BE2C (cell line): Measurements from ENCODE around the gene CAMKMT.

Experiments
- DNase-seq: peaks from one replicate; pipeline ENCODE4 v3.0.0-alpha.2; 2020
- H3K27me3 ChIP-seq: fragments of 250-450 bp; sonication (Bioruptor Pico); 2 replicates; pipeline ENCODE4 v1.5.1; 2020; ENCODE audit warnings: mild to moderate bottlenecking
- H3K36me3 ChIP-seq: fragments of 250-450 bp; sonication (Bioruptor Pico); 2 replicates; pipeline ENCODE4 v1.5.1; 2020; ENCODE audit warnings: mild to moderate bottlenecking
- H3K4me1 ChIP-seq: fragments of 250-450 bp; sonication (Bioruptor Pico); 2 replicates; pipeline ENCODE4 v1.5.1; 2020
- H3K4me3 ChIP-seq: 2 replicates; pipeline ENCODE4 v1.5.1; 2011; ENCODE audit warnings: low read depth, low read length
- H3K9me3 ChIP-seq: fragments of 250-450 bp; sonication (Bioruptor Pico); 2 replicates; pipeline ENCODE4 v1.5.1; 2020
- CTCF ChIP-seq: IDR thresholded peaks from 2 replicates; pipeline ENCODE4 v1.5.1; 2012; ENCODE audit warnings: mild to moderate bottlenecking, low read depth, low read length

Gene CAMKMT

GRCh38 chr2:44689516-44689915 is 327.8 kb downstream of the CAMKMT start:
- Histone ChIP-seq H3K36me3 (no peaks in the 10 kb centered on the region), H3K27me3 (no peaks in the 10 kb centered on the region), H3K4me1 (peaks cover 47% of the 10 kb centered on the region), H3K9me3 (no peaks in the 10 kb centered on the region), H3K4me3 (no peak overlapping the region)
- no peak for DNase-seq
- no peak for TF ChIP-seq CTCF

GRCh38 chr2:44691174-44691785 is 329.5 kb downstream of the CAMKMT start:
- peak; percentile 78 for DNase-seq
- no peak for TF ChIP-seq CTCF

GRCh38 chr2:44692821-44693220 is 331.1 kb downstream of the CAMKMT start:
- no peaks in the 10 kb centered on the region for H3K27me3 ChIP-seq
- H3K9me3 ChIP-seq = no peaks in the 10 kb centered on the region
- no peak overlapping the region for H3K4me3 ChIP-seq
- H3K4me1 ChIP-seq = peaks cover 28% of the 10 kb centered on the region
- DNase-seq = no peak
- TF ChIP-seq CTCF = no peak
- H3K36me3 ChIP-seq = no peaks in the 10 kb centered on the region

More at GRCh38 chr2:44691174-44691785, 329.5 kb downstream of the CAMKMT start:
- no peaks in the 10 kb centered on the region for H3K36me3 ChIP-seq
- no peak overlapping the region for H3K4me3 ChIP-seq
- H3K27me3 ChIP-seq = no peaks in the 10 kb centered on the region
- peaks cover 42% of the 10 kb centered on the region for H3K4me1 ChIP-seq
- H3K9me3 ChIP-seq = no peaks in the 10 kb centered on the region

GRCh38 chr2:44700824-44701223 is 339.1 kb downstream of the CAMKMT start:
- no peak overlapping the region for H3K4me3 ChIP-seq
- H3K36me3 ChIP-seq = no peaks in the 10 kb centered on the region
- no peak for TF ChIP-seq CTCF
- H3K9me3 ChIP-seq = no peaks in the 10 kb centered on the region
- H3K4me1 ChIP-seq = peaks cover 10% of the 10 kb centered on the region
- no peaks in the 10 kb centered on the region for H3K27me3 ChIP-seq
- DNase-seq = no peak

- no peak overlapping the region for H3K4me3 ChIP-seq
- H3K27me3 ChIP-seq = no peaks in the 10 kb centered on the region
- H3K4me1 ChIP-seq = peaks cover 35% of the 10 kb centered on the region
- no peaks in the 10 kb centered on the region for H3K36me3 ChIP-seq
- DNase-seq = no peak
- TF ChIP-seq CTCF = no peak
- no peaks in the 10 kb centered on the region for H3K9me3 ChIP-seq
Observed at GRCh38 chr2:44705356-44705755, 343.6 kb downstream of the CAMKMT start.

- no peaks in the 10 kb centered on the region for H3K36me3 ChIP-seq
- DNase-seq = no peak
- no peaks in the 10 kb centered on the region for H3K27me3 ChIP-seq
- peaks cover 35% of the 10 kb centered on the region for H3K4me1 ChIP-seq
- no peaks in the 10 kb centered on the region for H3K9me3 ChIP-seq
- peak overlapping the region; percentile 53 for H3K4me3 ChIP-seq
- TF ChIP-seq CTCF = no peak
Observed at GRCh38 chr2:44705876-44706480, 344.2 kb downstream of the CAMKMT start.
